ENCODE measurements around the gene ARL13B. TPM values are rescaled to one million over a fixed set of nuclear protein-coding genes. Genes with fewer than 3 reads are reported as not detected.
A peak's percentile ranks its signal among the peaks of the same experiment; 100 is the strongest.
"Not testable (repeated sequence)": the region's sequence is repeated elsewhere in the genome, so short reads cannot be mapped to it uniquely, and the experiment has no call there.

The ARL13B gene
- total RNA-seq, result 1 to 10 TPM; 1.2 to 2.7 (median 1.4) TPM

- peak within 1 kb of the TSS; percentile 82 to 96 (median 86) for H3K27ac ChIP-seq
- TF ChIP-seq POLR2A (IDR thresholded peaks at IDR 0.05) (peak; percentile 68 to 83), CTCF (IDR thresholded peaks at IDR 0.05 in 4 of 5, conservative IDR thresholded peaks at IDR 0.05 in 1 of 5) (no peak)
- DNase-seq, result peak; percentile 97
- ATAC-seq, result peak; percentile 99
- H3K4me1 ChIP-seq, result peaks cover 10 to 11% of the 10 kb centered on the region in 2 donors
- H3K9me3 ChIP-seq, result no peaks in the 10 kb centered on the region
- no peaks in the 10 kb centered on the region for H3K27me3 ChIP-seq
- peak within 1 kb of the TSS; percentile 72 to 93 (median 82) for H3K4me3 ChIP-seq
- H3K36me3 ChIP-seq, result no peaks in the 10 kb centered on the region
- in situ Hi-C loops (cut with MboI; ENCODE audit: low sequenced_read_pairs in 4 of 4), result no loop called here
- intact Hi-C loops (cut with DNase I; ENCODE audit: low total_unique reads), result loop anchor here (5.0 kb wide), 1 partner anchor 82 kb away; the partner anchor contains the start of genes DHFR2 and NSUN3
Observed at GRCh38 chr3:93979850-93980676, at the start of gene ARL13B. TSS of gene ARL13B (plus strand) at chr3:93980155. CDS start at chr3:93980424, 269 bp downstream.

- Histone ChIP-seq H3K27me3 (no peaks in the 10 kb centered on the region), H3K9me3 (no peaks in the 10 kb centered on the region), H3K4me3 (no peak overlapping the region), H3K36me3 (no peaks in the 10 kb centered on the region), H3K27ac (no peak overlapping the region), H3K4me1 (no peaks in the 10 kb centered on the region)
- TF ChIP-seq CTCF (IDR thresholded peaks at IDR 0.05 in 4 of 5, conservative IDR thresholded peaks at IDR 0.05 in 1 of 5), result no peak
- no peak for TF ChIP-seq POLR2A (IDR thresholded peaks at IDR 0.05)
- DNase-seq, result no peak
- intact Hi-C loops (cut with DNase I; ENCODE audit: low total_unique reads), result no loop called here
- no peak for ATAC-seq
- in situ Hi-C loops (cut with MboI; ENCODE audit: low sequenced_read_pairs in 4 of 4), result no loop called here
Observed at GRCh38 chr3:93931597-93932229, 48.2 kb upstream of the ARL13B start.

- Histone ChIP-seq H3K4me3 (no peak overlapping the region), H3K9me3 (no peaks in the 10 kb centered on the region), H3K4me1 (no peaks in the 10 kb centered on the region), H3K27ac (no peak overlapping the region), H3K27me3 (no peaks in the 10 kb centered on the region), H3K36me3 (no peaks in the 10 kb centered on the region)
- DNase-seq (no peak), ATAC-seq (no peak)
- in situ Hi-C loops (cut with MboI; ENCODE audit: low sequenced_read_pairs in 4 of 4), result no loop called here
- TF ChIP-seq CTCF (IDR thresholded peaks at IDR 0.05 in 4 of 5, conservative IDR thresholded peaks at IDR 0.05 in 1 of 5) (no peak), POLR2A (IDR thresholded peaks at IDR 0.05) (no peak)
- intact Hi-C loops (cut with DNase I; ENCODE audit: low total_unique reads), result no loop called here
Observed at GRCh38 chr3:93934366-93935046, 45.4 kb upstream of the ARL13B start.

- ATAC-seq (no peak), DNase-seq (no peak)
- no peaks in the 10 kb centered on the region for H3K4me1 ChIP-seq
- no peak overlapping the region for H3K27ac ChIP-seq
- TF ChIP-seq POLR2A (IDR thresholded peaks at IDR 0.05) (no peak), CTCF (IDR thresholded peaks at IDR 0.05 in 4 of 5, conservative IDR thresholded peaks at IDR 0.05 in 1 of 5) (no peak)
- H3K27me3 ChIP-seq, result no peaks in the 10 kb centered on the region
- no peak overlapping the region for H3K4me3 ChIP-seq
- H3K9me3 ChIP-seq, result no peaks in the 10 kb centered on the region
- in situ Hi-C loops (cut with MboI; ENCODE audit: low sequenced_read_pairs in 4 of 4) (no loop called here), intact Hi-C loops (cut with DNase I; ENCODE audit: low total_unique reads) (no loop called here)
- no peaks in the 10 kb centered on the region for H3K36me3 ChIP-seq
Observed at GRCh38 chr3:93936549-93936948, 43.4 kb upstream of the ARL13B start.

GRCh38 chr3:93937485-93937884, 42.5 kb upstream of the ARL13B start:
- H3K4me1 ChIP-seq; H3K27me3 ChIP-seq; H3K4me3 ChIP-seq; H3K27ac ChIP-seq; ATAC-seq; intact Hi-C loops (cut with DNase I; ENCODE audit: low total_unique reads); DNase-seq; in situ Hi-C loops (cut with MboI; ENCODE audit: low sequenced_read_pairs in 4 of 4); H3K9me3 ChIP-seq; H3K36me3 ChIP-seq: not testable (repeated sequence)

GRCh38 chr3:93949958-93950357, 30.0 kb upstream of the ARL13B start:
- DNase-seq; H3K4me1 ChIP-seq; H3K4me3 ChIP-seq; in situ Hi-C loops (cut with MboI; ENCODE audit: low sequenced_read_pairs in 4 of 4); ATAC-seq; H3K27me3 ChIP-seq; H3K27ac ChIP-seq; H3K36me3 ChIP-seq; H3K9me3 ChIP-seq; intact Hi-C loops (cut with DNase I; ENCODE audit: low total_unique reads): not testable (repeated sequence)

All from gastrocnemius medialis (tissue), 4 donors.